ENCODE results near the gene DGKE.

DGKE gene

DNA sequence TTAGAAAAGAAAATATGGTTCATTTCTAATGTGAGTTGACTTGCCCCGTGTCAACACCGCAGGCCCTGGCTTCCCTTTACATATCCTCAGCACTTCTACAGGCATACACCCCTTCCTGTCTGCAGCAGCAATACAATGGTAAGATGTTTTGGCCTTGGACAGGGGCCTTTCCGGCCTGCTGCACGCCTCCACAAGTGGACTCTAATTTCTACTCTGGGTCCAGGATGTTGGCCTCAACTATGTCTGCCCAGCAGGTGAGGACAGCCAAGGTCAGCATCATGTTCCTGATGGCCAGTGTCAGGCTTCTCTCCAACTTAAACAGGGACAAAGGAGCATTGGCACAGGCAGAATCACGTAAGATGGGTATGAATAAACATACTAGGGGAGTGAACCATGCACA is 11.2 kb upstream of the DGKE start:
- no peak for FAIRE-seq
- DNase-seq (ENCODE audit: insufficient read length, low spot score) = no peak
- TF ChIP-seq, protein P1, sequence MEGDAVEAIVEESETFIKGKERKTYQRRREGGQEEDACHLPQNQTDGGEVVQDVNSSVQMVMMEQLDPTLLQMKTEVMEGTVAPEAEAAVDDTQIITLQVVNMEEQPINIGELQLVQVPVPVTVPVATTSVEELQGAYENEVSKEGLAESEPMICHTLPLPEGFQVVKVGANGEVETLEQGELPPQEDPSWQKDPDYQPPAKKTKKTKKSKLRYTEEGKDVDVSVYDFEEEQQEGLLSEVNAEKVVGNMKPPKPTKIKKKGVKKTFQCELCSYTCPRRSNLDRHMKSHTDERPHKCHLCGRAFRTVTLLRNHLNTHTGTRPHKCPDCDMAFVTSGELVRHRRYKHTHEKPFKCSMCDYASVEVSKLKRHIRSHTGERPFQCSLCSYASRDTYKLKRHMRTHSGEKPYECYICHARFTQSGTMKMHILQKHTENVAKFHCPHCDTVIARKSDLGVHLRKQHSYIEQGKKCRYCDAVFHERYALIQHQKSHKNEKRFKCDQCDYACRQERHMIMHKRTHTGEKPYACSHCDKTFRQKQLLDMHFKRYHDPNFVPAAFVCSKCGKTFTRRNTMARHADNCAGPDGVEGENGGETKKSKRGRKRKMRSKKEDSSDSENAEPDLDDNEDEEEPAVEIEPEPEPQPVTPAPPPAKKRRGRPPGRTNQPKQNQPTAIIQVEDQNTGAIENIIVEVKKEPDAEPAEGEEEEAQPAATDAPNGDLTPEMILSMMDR (IDR thresholded peaks at IDR 0.05; ENCODE audit: insufficient read depth, missing control alignments) = no peak

GRCh38 chr17:56823848-56824247 is 10.1 kb upstream of the DGKE start:
- no peak for FAIRE-seq
- no peak for DNase-seq (ENCODE audit: insufficient read length, low spot score)
- TF ChIP-seq, protein P1 (IDR thresholded peaks at IDR 0.05; ENCODE audit: insufficient read depth, missing control alignments) = no peak

- TF ChIP-seq, protein P1 (IDR thresholded peaks at IDR 0.05; ENCODE audit: insufficient read depth, missing control alignments) = no peak
- no peak for FAIRE-seq
- DNase-seq (ENCODE audit: insufficient read length, low spot score) = no peak
These were observed 9.4 kb upstream of the DGKE start for GRCh38 chr17:56824503-56824902.

DNA sequence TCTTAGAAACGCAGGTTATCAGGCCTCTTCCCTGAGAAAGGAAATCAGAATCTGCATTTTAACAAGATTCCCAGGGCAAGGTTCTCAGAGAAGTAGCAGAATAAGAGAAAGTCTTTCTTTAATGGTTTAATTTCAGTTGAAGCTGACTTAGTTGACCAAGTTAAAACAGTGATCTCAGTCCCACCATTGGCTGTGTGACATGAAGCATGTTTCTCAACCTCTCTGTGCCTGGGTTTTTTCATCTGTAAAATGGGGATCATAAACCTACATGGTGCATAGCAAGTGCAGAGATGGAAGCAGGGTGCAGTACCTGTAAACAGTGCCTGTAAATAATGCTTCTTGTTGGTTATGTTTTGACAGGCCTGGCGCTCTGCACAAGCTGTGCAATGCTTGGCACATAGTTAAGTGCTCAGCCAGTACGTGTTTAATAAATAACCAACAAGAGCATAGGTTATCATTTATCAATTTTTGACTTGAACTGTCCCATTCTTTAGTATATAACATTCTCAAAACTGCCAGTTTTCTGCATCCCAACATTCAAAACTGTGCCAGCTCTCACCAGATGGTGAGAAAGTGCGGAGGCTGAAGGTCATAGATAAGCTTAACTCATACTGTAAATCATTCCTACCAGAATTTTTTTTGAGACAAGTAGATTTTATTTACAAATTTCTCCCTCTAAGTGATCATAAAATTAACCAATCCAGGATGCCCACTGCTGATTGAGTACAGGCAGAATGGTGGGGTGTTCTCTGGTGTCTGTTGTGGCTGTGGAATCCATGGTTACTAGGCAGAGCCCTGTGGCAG is 7.1 kb upstream of the DGKE start:
- DNase-seq (ENCODE audit: insufficient read length, low spot score) (no peak), FAIRE-seq (no peak)
- TF ChIP-seq, protein P1 (IDR thresholded peaks at IDR 0.05; ENCODE audit: insufficient read depth, missing control alignments) = no peak

DNA sequence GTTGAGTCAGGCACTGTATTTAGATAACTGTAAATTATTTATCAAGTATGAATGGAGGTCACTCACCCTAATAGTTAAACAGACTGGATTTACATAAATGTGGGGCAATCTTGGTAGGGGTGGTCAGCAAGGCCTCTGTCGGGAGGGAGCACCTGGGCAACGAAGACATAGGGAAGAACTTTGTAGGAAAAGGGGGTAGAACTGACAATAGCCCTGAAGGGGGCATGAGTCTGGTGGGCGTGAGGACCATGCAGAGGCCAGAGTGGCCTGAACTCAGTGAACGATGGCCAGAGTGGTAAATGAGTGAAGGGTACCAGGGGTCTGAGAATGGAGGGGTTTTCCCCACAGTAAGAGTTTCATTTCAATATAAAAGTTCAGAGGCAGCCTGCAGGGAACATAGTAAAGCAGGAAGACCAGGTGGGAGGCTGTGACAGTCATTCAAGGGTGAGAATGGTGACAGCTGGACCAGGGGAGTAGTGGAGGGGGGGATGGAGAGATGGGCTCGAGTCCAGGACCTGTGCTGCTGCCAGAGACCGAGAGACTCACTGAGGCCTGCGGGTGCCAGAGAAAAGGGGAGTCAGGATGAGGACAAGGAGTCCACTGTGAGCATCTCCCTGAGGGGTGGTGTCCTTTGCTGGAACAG is 3.1 kb upstream of the DGKE start:
- FAIRE-seq (no peak), DNase-seq (ENCODE audit: insufficient read length, low spot score) (no peak)
- TF ChIP-seq, protein P1 (IDR thresholded peaks at IDR 0.05; ENCODE audit: insufficient read depth, missing control alignments) = no peak

- DNase-seq (ENCODE audit: insufficient read length, low spot score) (no peak), FAIRE-seq (no peak)
- TF ChIP-seq, protein P1 (IDR thresholded peaks at IDR 0.05; ENCODE audit: insufficient read depth, missing control alignments) = no peak
These were observed 2.4 kb upstream of the DGKE start for GRCh38 chr17:56831369-56832095.
